OCI-LY1 (cell line): ENCODE results near the gene FAM168A.

Experiments
- CTCF ChIP-seq: fragments of 200-600 bp; sonication (generic), shearing (Covaris generic); IDR thresholded peaks from 2 replicates; pipeline ENCODE4 v1.5.1; 2017; ENCODE audit warnings: mild to moderate bottlenecking, antibody characterized with exemption, low read length, moderate library complexity, mixed read lengths
- EZH2 ChIP-seq: fragments of 200-600 bp; sonication (generic), shearing (Covaris generic); IDR thresholded peaks from 2 replicates; pipeline ENCODE4 v1.8.0; 2017; ENCODE audit warnings: borderline replicate concordance, mixed run types, mild to moderate bottlenecking, antibody characterized with exemption, low read length, moderate library complexity, mixed read lengths

- TF ChIP-seq CTCF (no peak), EZH2 (no peak)
Measured at GRCh38 chr11:73481626-73482025, 116.3 kb downstream of the FAM168A start.
